LNCAP (cell line): Measurements from ENCODE around the gene C1QTNF9.

Experiments
- CTCF ChIP-seq: fragments of 450-650 bp; IDR thresholded peaks from 2 replicates; pipeline ENCODE4 v1.5.1; 2017; ENCODE audit warnings: mild to moderate bottlenecking

The C1QTNF9 gene

GRCh38 chr13:24276306-24276705, 33.1 kb upstream of the C1QTNF9 start:
- no peak for TF ChIP-seq CTCF

- no peak for TF ChIP-seq CTCF
Observed at GRCh38 chr13:24276861-24277260, 32.5 kb upstream of the C1QTNF9 start.

GRCh38 chr13:24277761-24278160, 31.6 kb upstream of the C1QTNF9 start:
- TF ChIP-seq CTCF = no peak

GRCh38 chr13:24279327-24280110, 29.9 kb upstream of the C1QTNF9 start:
- no peak for TF ChIP-seq CTCF

- no peak for TF ChIP-seq CTCF
Observed at GRCh38 chr13:24280720-24281119, 28.7 kb upstream of the C1QTNF9 start.

GRCh38 chr13:24281188-24282008, 28.0 kb upstream of the C1QTNF9 start:
- TF ChIP-seq CTCF = no peak

DNA sequence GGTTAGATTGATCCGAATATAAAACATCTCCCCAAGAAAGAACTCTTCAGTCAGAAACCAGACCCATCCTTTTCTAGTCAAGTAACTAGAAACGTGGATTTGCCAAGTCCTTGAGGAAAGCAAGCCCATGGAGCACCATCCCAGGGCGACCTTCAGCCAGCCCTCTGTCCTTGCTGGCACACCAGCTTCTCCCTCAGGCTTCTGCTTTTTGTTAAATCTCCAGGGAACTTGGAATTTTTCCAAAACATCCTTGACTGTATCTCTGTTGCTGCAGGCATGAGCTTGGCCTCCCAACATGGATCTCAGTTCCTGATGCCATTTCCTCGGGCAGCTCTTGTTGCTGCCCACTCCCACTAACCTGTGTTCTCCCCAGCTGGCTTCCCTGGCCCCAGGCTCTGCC, 27.1 kb upstream of the C1QTNF9 start:
- TF ChIP-seq CTCF = no peak
